KMS-11 (cell line): ENCODE measurements around the gene PLEKHA5.

ENCODE experiments used
- H2AFZ ChIP-seq: fragments of 200-600 bp; sonication (generic); 2 replicates; pipeline ENCODE4 v1.6.1; 2016; ENCODE audit warnings: antibody characterized with exemption, mixed run types, low read depth
- H3K27ac ChIP-seq: fragments of 200-600 bp; sonication (generic); 2 replicates; pipeline ENCODE4 v1.6.1; 2016; ENCODE audit warnings: mild to moderate bottlenecking, mixed run types
- H3K27me3 ChIP-seq: fragments of 200-600 bp; sonication (generic); 2 replicates; pipeline ENCODE4 v1.6.1; 2017; ENCODE audit warnings: mild to moderate bottlenecking, low read depth, mixed run types, moderate library complexity; ENCODE audit not compliant: insufficient read depth
- H3K36me3 ChIP-seq: fragments of 200-600 bp; sonication (generic); 2 replicates; pipeline ENCODE4 v1.6.1; 2017; ENCODE audit warnings: mild to moderate bottlenecking, mixed run types; ENCODE audit not compliant: insufficient read depth
- H3K4me1 ChIP-seq: fragments of 200-600 bp; sonication (generic); 2 replicates; pipeline ENCODE4 v1.6.1; 2016; ENCODE audit warnings: mild to moderate bottlenecking, low read depth, mixed run types; ENCODE audit not compliant: poor library complexity, severe bottlenecking
- H3K4me2 ChIP-seq: fragments of 200-600 bp; sonication (generic); 2 replicates; pipeline ENCODE4 v1.7.0; 2016; ENCODE audit warnings: mild to moderate bottlenecking, mixed run types
- H3K4me3 ChIP-seq: fragments of 200-600 bp; sonication (generic); IDR thresholded peaks from 2 replicates; pipeline ENCODE4 v1.6.1; 2017; ENCODE audit warnings: low read depth, low read length, mixed read lengths; ENCODE audit not compliant: insufficient read depth
- H3K79me2 ChIP-seq: fragments of 200-600 bp; sonication (generic); 2 replicates; pipeline ENCODE4 v1.6.1; 2016; ENCODE audit warnings: low read depth, mixed run types; ENCODE audit not compliant: insufficient read depth
- H3K9ac ChIP-seq: fragments of 200-600 bp; sonication (generic); 2 replicates; pipeline ENCODE4 v1.6.1; 2016; ENCODE audit warnings: mild to moderate bottlenecking, mixed run types
- H4K20me1 ChIP-seq: fragments of 200-600 bp; sonication (generic); 2 replicates; pipeline ENCODE4 v1.6.1; 2016; ENCODE audit warnings: mild to moderate bottlenecking, mixed run types; ENCODE audit not compliant: insufficient read depth
- TF ChIP-seq, protein P1 (sequence below): fragments of 200-600 bp; sonication (generic); conservative IDR thresholded peaks from 2 replicates; pipeline ENCODE4 v1.6.1; 2017; ENCODE audit warnings: low read depth, mild to moderate bottlenecking, antibody characterized with exemption, low read length, moderate library complexity, mixed read lengths

The PLEKHA5 gene

DNA sequence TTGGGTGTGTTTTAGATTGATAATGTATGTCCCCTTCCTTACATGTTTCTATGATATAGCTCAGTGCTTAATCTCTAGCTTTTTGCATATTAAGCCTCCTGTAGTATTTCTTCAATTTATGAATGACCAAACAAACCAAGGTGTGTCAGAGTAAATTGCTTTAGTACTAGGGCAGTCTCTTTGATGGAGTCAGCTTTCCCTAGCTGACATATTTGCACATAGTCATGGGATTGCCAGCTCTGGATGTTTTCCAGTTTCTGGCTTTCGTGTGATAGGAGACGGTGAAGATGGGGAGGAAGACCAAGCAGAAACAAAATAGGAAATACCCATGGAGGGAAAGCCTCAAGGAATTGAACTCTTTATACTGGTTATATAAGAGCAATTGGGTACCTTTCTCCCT is 148.9 kb downstream of the PLEKHA5 start:
- H3K79me2 ChIP-seq = no peaks in the 10 kb centered on the region
- no peaks in the 10 kb centered on the region for H3K4me1 ChIP-seq
- H3K4me2 ChIP-seq = no peak overlapping the region
- no peak overlapping the region for H3K27ac ChIP-seq
- H3K9ac ChIP-seq = no peak overlapping the region
- no peak overlapping the region for H2AFZ ChIP-seq
- no peaks in the 10 kb centered on the region for H3K27me3 ChIP-seq
- TF ChIP-seq, protein P1, sequence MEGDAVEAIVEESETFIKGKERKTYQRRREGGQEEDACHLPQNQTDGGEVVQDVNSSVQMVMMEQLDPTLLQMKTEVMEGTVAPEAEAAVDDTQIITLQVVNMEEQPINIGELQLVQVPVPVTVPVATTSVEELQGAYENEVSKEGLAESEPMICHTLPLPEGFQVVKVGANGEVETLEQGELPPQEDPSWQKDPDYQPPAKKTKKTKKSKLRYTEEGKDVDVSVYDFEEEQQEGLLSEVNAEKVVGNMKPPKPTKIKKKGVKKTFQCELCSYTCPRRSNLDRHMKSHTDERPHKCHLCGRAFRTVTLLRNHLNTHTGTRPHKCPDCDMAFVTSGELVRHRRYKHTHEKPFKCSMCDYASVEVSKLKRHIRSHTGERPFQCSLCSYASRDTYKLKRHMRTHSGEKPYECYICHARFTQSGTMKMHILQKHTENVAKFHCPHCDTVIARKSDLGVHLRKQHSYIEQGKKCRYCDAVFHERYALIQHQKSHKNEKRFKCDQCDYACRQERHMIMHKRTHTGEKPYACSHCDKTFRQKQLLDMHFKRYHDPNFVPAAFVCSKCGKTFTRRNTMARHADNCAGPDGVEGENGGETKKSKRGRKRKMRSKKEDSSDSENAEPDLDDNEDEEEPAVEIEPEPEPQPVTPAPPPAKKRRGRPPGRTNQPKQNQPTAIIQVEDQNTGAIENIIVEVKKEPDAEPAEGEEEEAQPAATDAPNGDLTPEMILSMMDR = no peak
- H3K4me3 ChIP-seq = no peak overlapping the region
- no peaks in the 10 kb centered on the region for H4K20me1 ChIP-seq
- H3K36me3 ChIP-seq = no peaks in the 10 kb centered on the region

DNA sequence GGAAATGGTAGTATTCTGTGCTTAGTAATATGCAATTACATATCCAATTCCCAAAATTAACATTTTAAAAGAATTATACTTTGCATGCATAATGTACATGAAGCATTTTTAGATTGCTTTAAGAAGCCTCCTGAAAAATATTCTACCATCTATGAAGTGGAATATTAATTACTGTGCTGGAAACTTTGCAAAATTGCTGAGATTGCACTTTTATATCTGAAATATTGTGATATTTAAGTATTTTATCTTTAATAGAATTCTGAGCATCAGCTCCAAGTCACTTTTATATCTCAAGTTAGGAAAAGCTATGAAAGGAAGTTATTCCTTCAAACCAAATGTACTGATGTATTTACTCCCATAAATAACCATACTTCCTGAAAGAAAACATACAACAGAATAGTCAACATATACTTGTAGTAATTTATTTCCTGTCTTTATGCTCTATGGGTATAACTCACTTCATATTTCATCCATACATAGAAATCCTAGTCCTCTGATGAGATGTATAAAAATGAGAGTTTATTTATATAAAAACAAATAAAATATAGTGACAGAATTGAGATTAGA is 152.7 kb downstream of the PLEKHA5 start:
- Histone ChIP-seq H3K4me1 (no peaks in the 10 kb centered on the region), H3K36me3 (no peaks in the 10 kb centered on the region), H4K20me1 (no peaks in the 10 kb centered on the region), H3K9ac (no peak overlapping the region), H3K4me3 (no peak overlapping the region), H3K27me3 (no peaks in the 10 kb centered on the region), H3K4me2 (no peak overlapping the region), H3K27ac (no peak overlapping the region), H2AFZ (no peak overlapping the region), H3K79me2 (no peaks in the 10 kb centered on the region)
- TF ChIP-seq, protein P1 = no peak

DNA sequence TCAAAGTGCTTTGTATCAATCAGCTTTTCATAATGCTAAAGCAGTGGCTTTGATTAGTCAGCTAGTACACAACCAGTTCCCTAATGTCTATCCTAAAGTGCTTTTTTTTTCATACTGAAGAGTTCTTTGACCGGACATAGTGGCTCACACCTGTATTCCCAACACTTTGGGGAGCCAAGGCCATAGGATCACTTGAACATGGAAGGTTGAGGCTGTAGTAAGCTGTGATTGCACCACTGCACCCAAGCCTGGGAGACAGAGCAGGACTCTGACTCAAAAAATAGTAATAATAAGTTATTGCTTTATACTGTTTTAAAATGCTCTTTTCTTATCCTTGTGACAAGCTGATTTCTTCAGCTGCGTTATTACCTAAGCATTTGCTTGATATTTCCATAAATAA is 155.1 kb downstream of the PLEKHA5 start:
- Histone ChIP-seq H3K27ac (no peak overlapping the region), H3K79me2 (no peaks in the 10 kb centered on the region), H3K4me3 (no peak overlapping the region), H3K27me3 (no peaks in the 10 kb centered on the region), H3K36me3 (no peaks in the 10 kb centered on the region), H4K20me1 (no peaks in the 10 kb centered on the region), H3K4me2 (no peak overlapping the region), H3K9ac (no peak overlapping the region), H3K4me1 (no peaks in the 10 kb centered on the region), H2AFZ (no peak overlapping the region)
- TF ChIP-seq, protein P1 = no peak

- Histone ChIP-seq H3K27ac (no peak overlapping the region), H2AFZ (no peak overlapping the region), H3K4me3 (no peak overlapping the region), H3K4me1 (no peaks in the 10 kb centered on the region), H4K20me1 (no peaks in the 10 kb centered on the region), H3K4me2 (no peak overlapping the region), H3K9ac (no peak overlapping the region), H3K79me2 (no peaks in the 10 kb centered on the region), H3K36me3 (no peaks in the 10 kb centered on the region), H3K27me3 (no peaks in the 10 kb centered on the region)
- TF ChIP-seq, protein P1 = no peak
Measured at GRCh38 chr12:19285793-19286448, 156.4 kb downstream of the PLEKHA5 start.
